HEK293 (cell line): ENCODE data around the gene ABHD17C.

Experiments
- CTCF ChIA-PET: fragments of 350-600 bp; formaldehyde crosslinking; extraction: SDS; loops from one replicate; lab custom pipeline; 2021; ENCODE audit warnings: antibody characterized with exemption; lab: Yijun Ruan, JAX
- POLR2A ChIA-PET: fragments of 300-600 bp; formaldehyde crosslinking; extraction: SDS; loops from one replicate; lab custom pipeline; 2020; ENCODE audit warnings: antibody characterized with exemption, inconsistent platforms; lab: Yijun Ruan, JAX
- H3K27ac ChIP-seq: fragments of 200-500 bp; sonication (Bioruptor generic); 2 replicates; pipeline ENCODE4 v1.5.1; 2014; ENCODE audit warnings: low read depth, low read length, control low read depth, inconsistent platforms; ENCODE audit errors: extremely low read depth
- H3K36me3 ChIP-seq, 2 experiments: fragments of 200-500 bp in 1 of 2; sonication (Bioruptor generic) in 1 of 2; 1 replicate in 1 of 2; 2 replicates in 1 of 2; pipeline ENCODE4 v1.5.1; 2014 to 2017; ENCODE audit warnings: inconsistent platforms in 2 of 2, low read length in 2 of 2; ENCODE audit not compliant: control insufficient read depth in 2 of 2, insufficient read depth in 1 of 2
- H3K4me1 ChIP-seq: fragments of 200-500 bp; sonication (Bioruptor generic); 2 replicates; pipeline ENCODE4 v1.5.1; 2014; ENCODE audit warnings: mild to moderate bottlenecking, low read length, inconsistent platforms; ENCODE audit not compliant: control insufficient read depth, insufficient read depth
- H3K4me3 ChIP-seq: 2 replicates; pipeline ENCODE4 v1.5.1; 2011; ENCODE audit warnings: low read depth, mild to moderate bottlenecking, control low read depth, low read length, moderate library complexity
- H3K9me3 ChIP-seq: fragments of 200-500 bp; sonication (Bioruptor generic); 2 replicates; pipeline ENCODE4 v1.5.1; 2014; ENCODE audit warnings: low read depth, low read length, inconsistent platforms; ENCODE audit not compliant: control insufficient read depth, insufficient read depth
- PRDM2 ChIP-seq: fragments of 450-650 bp; formaldehyde crosslinking; IDR thresholded peaks from 2 replicates; pipeline ENCODE4 v1.5.1; 2016; ENCODE audit warnings: missing biosample characterization, missing genetic modification characterization, borderline replicate concordance
- ZBTB10 ChIP-seq: fragments of 450-650 bp; formaldehyde crosslinking; IDR thresholded peaks from 2 replicates; pipeline ENCODE4 v1.5.1; 2016; ENCODE audit warnings: missing biosample characterization, missing genetic modification characterization
- ZNF140 ChIP-seq: fragments of 450-650 bp; formaldehyde crosslinking; IDR thresholded peaks from 2 replicates; pipeline ENCODE4 v1.5.1; 2016; ENCODE audit warnings: missing biosample characterization, missing genetic modification characterization
- ZNF184 ChIP-seq: fragments of 450-650 bp; IDR thresholded peaks from 2 replicates; pipeline ENCODE4 v1.5.1; 2018; ENCODE audit warnings: missing biosample characterization, mild to moderate bottlenecking, missing genetic modification characterization
- ZNF2 ChIP-seq: fragments of 450-650 bp; formaldehyde crosslinking; IDR thresholded peaks from 2 replicates; pipeline ENCODE4 v1.5.1; 2016; ENCODE audit warnings: missing biosample characterization, missing genetic modification characterization
- ZNF660 ChIP-seq: fragments of 450-650 bp; IDR thresholded peaks from 2 replicates; pipeline ENCODE4 v1.5.1; 2018; ENCODE audit warnings: missing biosample characterization, mild to moderate bottlenecking, missing genetic modification characterization
- ZSCAN4 ChIP-seq: fragments of 450-650 bp; formaldehyde crosslinking; IDR thresholded peaks from 2 replicates; pipeline ENCODE4 v1.5.1; 2017; ENCODE audit warnings: missing biosample characterization, missing genetic modification characterization
- TF ChIP-seq, protein P1 (sequence below): fragments of 450-650 bp; formaldehyde crosslinking; IDR thresholded peaks from 2 replicates; pipeline ENCODE4 v1.5.1; 2016; ENCODE audit warnings: missing biosample characterization, missing genetic modification characterization, low read depth
- TF ChIP-seq, protein P2 (sequence below): fragments of 450-650 bp; formaldehyde crosslinking; IDR thresholded peaks from 2 replicates; pipeline ENCODE4 v1.5.1; 2016; ENCODE audit warnings: missing biosample characterization, missing genetic modification characterization
- TF ChIP-seq, protein P3 (sequence below): fragments of 450-650 bp; formaldehyde crosslinking; IDR thresholded peaks from 2 replicates; pipeline ENCODE4 v1.5.1; 2016; ENCODE audit warnings: missing biosample characterization, missing genetic modification characterization, borderline replicate concordance

Gene ABHD17C

GRCh38 chr15:80712956-80713355 lies 17.8 kb downstream of the ABHD17C start:
- TF ChIP-seq ZNF184 (tag by site-specific recombination) (no peak), ZSCAN4 (tag by site-specific recombination) (no peak), ZNF2 (tag by site-specific recombination) (no peak), ZNF660 (tag by site-specific recombination) (no peak), ZNF140 (no peak), PRDM2 (tag by site-specific recombination) (no peak), ZBTB10 (no peak)
- TF ChIP-seq, protein P1, sequence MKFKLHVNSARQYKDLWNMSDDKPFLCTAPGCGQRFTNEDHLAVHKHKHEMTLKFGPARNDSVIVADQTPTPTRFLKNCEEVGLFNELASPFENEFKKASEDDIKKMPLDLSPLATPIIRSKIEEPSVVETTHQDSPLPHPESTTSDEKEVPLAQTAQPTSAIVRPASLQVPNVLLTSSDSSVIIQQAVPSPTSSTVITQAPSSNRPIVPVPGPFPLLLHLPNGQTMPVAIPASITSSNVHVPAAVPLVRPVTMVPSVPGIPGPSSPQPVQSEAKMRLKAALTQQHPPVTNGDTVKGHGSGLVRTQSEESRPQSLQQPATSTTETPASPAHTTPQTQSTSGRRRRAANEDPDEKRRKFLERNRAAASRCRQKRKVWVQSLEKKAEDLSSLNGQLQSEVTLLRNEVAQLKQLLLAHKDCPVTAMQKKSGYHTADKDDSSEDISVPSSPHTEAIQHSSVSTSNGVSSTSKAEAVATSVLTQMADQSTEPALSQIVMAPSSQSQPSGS: no peak
- TF ChIP-seq, protein P2, sequence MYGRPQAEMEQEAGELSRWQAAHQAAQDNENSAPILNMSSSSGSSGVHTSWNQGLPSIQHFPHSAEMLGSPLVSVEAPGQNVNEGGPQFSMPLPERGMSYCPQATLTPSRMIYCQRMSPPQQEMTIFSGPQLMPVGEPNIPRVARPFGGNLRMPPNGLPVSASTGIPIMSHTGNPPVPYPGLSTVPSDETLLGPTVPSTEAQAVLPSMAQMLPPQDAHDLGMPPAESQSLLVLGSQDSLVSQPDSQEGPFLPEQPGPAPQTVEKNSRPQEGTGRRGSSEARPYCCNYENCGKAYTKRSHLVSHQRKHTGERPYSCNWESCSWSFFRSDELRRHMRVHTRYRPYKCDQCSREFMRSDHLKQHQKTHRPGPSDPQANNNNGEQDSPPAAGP (tag by site-specific recombination): no peak
- TF ChIP-seq, protein P3, sequence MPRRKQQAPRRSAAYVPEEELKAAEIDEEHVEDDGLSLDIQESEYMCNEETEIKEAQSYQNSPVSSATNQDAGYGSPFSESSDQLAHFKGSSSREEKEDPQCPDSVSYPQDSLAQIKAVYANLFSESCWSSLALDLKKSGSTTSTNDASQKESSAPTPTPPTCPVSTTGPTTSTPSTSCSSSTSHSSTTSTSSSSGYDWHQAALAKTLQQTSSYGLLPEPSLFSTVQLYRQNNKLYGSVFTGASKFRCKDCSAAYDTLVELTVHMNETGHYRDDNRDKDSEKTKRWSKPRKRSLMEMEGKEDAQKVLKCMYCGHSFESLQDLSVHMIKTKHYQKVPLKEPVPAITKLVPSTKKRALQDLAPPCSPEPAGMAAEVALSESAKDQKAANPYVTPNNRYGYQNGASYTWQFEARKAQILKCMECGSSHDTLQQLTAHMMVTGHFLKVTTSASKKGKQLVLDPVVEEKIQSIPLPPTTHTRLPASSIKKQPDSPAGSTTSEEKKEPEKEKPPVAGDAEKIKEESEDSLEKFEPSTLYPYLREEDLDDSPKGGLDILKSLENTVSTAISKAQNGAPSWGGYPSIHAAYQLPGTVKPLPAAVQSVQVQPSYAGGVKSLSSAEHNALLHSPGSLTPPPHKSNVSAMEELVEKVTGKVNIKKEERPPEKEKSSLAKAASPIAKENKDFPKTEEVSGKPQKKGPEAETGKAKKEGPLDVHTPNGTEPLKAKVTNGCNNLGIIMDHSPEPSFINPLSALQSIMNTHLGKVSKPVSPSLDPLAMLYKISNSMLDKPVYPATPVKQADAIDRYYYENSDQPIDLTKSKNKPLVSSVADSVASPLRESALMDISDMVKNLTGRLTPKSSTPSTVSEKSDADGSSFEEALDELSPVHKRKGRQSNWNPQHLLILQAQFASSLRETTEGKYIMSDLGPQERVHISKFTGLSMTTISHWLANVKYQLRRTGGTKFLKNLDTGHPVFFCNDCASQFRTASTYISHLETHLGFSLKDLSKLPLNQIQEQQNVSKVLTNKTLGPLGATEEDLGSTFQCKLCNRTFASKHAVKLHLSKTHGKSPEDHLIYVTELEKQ (tag by site-specific recombination): no peak
- Histone ChIP-seq H3K4me3 (no peak overlapping the region), H3K27ac (no peak overlapping the region), H3K4me1 (no peaks in the 10 kb centered on the region), H3K9me3 (no peaks in the 10 kb centered on the region), H3K36me3 (no peaks in the 10 kb centered on the region; a peak in 1 of 3 replicates)
- ChIA-PET CTCF (interaction anchor here (0.6 to 1.0 kb wide), 4 partner anchors 19 to 256 kb away, joined by 3 to 4 read pairs (median 4); no protein-coding TSS in a partner anchor), POLR2A (no interaction called here)
